Activated CD4-positive, alpha-beta T cell treated with anti-CD3 and anti-CD28 coated beads, Interleukin-2, Interleukin-4, amounts not matched to agents 100 ng/mL and 50 ng/mL, durations not matched to agents 16 hours and 8 hours (primary cell): Measurements from ENCODE around the gene SLC35E1.

Source experiments
- DNase-seq: peaks from one replicate; pipeline ENCODE4 v3.0.0-alpha.2; 2020; ENCODE audit warnings: low spot score

SLC35E1 gene

DNA sequence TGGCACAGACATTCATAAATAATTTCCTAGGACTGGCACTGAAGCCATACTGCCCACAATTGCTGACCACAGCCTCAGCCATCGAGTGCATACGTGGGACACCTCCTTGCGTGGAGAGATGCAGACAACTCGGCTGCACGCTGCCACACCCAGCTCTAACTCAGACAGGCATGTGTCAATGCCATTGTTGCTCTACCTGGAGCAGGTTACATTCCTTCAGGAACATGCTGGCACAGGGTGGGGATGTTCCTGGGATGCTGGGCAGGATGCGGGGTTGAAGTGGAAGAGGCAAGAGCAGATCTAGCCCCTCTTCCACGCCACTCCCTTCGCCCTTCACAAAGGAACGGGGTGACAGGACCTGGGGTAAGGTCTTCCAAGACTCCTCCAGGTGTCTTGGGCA lies 24.2 kb upstream of the SLC35E1 start:
- DNase-seq, result no peak

DNA sequence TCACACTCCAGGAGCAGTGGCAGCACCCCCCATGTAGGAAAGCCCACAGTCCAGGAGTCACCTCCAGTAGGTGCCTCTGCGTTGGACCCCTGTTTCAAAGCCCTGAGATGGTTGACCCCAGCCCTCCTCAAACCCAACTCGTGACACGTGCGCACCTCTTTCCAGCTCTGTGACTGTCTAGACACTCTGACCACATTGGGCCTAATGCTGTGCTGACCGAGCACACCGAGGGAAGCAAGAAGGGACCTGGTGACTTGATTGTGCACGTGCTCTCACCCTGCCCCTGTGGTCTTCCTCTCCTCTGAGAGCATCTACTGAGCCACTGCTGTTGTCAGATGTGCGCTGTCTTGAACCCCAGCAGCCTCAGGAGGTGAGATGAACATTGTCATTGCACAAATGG lies 22.9 kb upstream of the SLC35E1 start:
- no peak for DNase-seq

DNA sequence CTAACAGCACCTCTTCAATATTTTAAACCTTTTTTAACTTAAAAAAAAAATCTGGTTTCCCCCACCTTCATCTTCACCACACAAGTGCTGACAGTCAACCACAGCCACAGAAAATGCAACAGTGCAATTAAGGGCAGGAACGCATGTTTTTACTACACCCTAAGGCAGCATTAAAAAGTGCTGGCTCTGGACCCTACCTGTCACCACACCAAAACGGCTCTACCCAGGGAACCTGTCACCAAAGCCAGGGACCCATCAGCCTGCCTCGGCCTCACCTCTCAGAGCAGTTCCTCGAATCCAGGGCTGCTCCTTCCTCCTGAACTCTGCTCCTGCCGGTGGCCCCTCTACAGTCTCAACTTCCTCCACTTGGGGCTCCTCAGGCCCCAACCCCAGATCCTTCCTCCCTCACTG lies 22.5 kb upstream of the SLC35E1 start:
- peak; percentile 57 for DNase-seq

DNA sequence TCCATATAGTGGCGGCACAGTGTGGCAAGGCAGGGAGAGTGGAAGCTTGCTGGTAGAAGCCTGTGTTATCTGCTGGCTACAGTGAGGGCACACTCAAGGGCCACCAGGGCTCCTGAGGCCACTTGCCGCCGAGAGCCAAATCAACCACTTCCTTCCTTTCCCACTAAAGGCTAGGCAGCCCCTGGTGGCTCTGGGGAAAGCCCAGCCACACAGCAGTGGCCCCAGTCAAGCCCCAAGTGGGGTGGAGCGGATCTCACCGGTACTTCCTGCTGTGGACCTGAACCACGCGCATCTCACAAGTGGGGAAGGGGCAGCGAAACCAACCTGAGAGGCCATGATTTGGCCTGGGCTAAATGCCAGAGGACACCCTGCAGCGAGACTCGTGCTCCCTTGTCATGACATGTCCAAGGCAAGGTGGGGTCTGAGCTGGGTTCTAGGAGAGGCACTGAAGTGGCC lies 21.9 kb upstream of the SLC35E1 start:
- DNase-seq, result peak; percentile 61

DNA sequence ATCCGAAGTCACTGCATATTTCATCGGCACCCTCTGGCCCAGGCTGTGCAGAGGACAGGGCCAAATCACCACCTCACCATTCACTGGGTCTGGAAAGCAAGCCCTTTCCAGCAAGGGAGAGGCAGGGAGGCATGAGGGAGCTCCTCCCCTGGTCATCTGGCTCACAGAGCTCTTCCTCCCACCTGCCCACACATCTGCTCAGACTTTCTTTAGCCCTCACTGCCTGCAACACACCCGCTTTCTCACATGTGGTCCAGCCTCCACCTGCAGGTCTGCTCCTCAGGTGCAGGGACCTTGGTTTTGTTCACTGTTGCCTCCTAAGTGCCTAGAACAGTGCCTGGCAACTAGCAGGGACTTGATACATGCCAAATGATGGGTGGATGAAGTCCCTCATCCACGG lies 21.0 kb upstream of the SLC35E1 start:
- DNase-seq, result no peak

DNA sequence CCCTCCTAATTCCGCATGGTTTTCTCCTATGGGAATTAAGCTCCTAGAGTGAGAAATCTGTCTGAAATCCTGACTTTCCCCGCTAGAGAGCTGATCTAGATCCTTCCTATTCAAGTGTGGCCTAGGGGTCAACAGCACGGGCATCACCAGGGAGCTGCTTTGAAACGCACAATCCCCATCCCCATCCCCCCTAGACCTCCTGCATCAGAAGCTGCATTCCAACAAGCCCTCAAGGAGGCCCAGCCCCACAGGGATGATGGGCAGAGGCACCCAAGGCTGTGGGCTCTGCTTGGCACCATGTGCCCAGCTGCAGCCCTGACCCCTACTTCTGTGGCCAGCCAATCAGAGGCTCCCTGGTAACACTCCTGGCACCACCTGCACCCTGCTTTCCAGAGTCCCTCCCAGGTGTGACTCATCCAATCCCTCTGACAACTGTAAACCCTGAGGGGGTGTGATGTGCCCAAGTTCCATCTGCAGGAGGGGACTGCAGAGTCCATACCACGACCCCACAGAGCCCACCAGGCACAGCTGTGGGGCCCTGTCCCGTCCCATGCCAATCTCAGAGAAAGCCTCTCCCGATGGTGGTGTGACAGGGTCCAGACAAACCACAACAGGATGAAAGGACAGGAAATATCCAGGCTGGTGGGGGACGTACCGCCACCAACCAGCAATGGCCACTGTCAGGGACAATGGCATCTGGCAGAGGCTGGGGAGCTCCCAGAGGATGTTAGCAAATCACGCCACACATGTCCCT lies 19.8 kb upstream of the SLC35E1 start:
- DNase-seq, result no peak

DNA sequence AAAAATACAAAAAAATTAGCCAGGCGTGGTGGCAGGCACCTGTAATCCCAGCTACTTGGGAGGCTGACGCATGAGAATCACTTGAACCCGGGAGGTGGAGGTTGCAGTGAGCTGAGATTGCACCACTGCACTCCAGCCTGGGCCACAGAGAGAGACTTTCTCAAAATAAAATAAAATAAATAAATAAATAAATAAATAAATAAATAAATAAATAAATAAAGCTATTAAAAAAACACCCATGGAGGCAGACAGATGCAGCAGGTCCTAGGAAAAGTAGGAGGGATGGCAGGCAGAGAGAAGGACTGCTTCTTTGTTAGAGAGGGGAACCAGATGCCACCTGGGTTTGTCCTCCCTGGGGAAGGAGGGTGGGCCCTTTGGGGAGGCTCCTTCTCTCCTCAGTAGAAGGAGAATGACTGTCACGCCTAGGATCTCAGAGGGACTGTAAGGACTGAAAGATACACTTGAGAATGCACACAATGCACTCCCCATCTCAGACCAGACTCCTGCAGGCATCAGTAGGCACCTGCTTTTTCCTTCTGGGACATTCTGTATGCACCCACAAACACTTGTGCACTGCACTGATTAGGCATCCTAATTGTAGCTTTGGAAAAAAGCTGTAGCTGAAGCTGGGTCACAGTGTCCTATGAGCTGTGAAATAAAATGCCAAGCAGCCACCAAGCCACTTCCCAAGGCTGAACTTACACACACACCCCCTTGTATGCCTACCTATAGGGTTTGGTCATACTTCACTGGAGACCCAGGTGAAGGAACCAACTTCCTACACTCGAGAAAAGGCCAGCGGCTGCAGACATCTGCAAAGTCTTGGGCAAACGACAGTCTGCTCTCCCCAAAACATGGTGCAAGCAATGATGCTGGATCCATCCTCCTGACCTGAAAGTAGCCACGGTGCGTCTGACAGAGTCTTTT lies 18.9 kb upstream of the SLC35E1 start:
- DNase-seq, result no peak

DNA sequence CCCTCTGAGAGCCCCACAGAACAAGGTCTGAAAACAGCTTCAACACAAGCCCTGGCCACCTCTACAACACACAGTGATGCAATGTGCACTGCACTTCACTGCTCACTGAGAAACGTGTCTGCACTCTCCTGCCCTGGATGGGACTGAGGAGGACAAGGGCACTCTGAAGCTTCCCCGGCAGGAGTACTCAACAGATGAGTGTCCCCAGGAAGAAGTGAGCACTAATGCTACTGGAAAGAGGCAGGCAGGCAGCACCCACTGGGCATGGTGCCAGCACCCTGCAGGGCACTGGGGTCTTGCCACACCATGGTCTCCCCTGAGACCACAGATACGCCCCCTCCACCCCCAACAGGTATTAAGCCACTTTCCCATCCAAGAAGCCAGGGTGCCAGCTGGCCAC lies 17.7 kb upstream of the SLC35E1 start:
- no peak for DNase-seq

DNA sequence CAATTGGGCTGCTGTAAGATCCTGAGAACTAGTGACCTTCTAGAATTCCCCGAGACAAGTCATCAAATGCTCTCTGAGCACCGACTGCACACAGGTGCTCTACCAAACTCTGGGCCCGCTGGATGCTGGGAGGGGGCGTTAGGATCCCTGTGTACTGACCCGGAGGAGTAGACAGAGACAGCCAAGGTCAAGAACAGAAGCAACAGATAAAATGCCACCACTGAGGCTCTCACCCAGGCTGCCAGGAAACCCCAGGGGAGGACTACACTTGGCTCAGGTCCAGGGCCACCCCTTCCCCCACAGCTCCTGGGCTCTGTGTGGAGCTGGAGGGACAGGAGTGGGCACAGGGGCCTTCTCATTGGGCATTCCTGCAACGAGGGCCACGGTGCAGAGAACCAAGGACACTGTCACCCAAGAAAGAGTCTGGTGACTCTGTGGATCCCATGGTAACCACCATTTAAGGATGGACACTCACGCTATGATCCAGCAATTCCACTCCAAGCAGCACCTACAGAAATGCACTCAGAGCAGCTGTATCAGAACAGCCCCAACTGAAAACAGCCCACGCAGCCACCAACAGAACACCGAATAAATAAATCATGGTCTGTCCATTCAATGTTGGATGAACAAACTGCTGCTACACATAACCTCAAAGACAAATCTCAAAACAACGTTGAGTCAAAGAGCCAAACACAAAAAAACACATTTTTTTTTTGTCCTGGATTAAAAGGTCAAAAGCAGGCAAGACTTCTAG lies 16.8 kb upstream of the SLC35E1 start:
- no peak for DNase-seq

DNA sequence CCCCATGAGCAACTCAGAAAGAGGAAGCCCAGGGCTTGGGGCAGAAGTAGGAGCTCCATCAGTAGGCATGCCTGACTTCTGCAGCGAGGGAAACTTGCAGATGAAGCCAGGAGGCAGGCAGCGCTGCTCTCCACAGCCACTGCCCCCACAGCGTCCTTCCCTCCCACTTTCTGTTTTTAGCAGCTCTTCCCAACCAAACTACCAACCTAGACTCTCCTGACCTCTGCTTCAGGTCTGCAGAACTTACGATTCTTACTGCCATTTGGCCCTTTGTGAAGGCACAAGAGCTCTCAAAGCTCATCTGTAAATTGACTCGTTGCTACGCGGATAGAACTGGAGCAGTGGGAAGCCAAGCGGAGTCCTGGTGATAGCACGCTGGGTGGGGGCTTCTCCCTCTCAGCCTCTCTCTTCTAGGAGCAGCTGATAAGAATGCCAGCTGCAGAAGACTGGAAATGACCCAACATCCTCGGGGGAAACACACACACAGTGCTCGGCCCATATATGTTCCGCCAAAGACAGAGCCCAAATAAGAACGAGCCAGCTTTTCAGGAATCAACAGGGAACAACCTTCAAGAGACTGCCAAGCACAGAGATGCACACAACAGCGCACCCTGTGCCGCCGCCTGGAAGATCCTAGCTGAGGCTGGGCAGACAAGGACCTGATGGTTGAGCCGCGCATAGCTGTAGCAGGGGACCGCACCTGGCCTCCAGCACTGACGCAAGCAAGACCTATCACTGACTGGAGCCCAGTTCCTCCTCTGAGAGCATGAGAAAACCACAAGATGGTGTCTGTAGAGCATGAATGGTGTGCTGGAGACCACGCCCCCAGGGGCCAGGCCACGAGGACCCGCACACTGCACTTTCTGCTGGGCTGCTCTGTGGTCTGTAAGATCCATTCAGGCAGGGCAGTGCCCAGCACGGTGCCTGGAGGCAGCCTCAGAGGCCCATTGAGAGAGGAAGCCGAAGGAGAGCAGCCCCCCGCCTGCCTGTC lies 15.9 kb upstream of the SLC35E1 start:
- DNase-seq, result peak; percentile 82

DNA sequence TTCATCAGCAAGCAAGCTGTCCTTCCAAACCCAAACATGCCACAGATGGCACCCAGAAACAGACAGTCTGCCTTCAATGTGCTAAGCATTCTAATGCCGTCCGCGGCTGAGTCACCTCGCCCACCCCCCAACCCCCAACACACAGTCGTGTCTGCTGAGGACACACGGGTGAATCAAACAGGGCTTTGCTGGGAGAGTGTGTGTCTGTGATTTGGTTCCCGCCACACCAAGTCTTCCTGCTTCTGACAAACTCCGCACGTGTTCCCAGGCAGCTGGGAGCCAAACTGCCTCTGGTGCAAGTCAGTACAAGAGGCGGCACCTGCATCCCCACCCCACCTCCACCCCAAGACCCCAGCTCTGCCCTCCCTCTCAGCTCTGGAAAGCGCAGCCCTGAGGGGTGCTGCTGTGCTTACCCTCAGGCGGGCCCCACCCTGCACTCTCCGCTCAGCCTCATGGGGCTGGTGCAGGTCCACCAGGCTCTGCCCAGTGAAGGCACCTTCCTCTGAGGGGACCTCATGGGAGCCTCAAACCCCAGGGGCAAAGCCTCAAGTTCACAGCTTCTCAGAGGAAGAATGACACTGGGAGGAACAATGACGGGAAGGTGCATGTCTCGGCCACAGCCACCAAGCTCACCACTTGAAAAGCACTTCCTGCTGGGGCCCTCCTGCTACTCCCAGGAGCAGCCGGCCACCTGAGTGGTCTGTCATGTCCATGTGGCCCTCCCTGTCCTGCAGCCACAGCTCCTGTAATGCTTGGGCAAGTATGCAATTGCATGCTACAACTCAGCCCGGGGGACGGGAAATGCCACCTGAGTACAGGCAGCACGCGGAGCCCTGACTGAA lies 15.0 kb upstream of the SLC35E1 start:
- peak; percentile 64 for DNase-seq

DNA sequence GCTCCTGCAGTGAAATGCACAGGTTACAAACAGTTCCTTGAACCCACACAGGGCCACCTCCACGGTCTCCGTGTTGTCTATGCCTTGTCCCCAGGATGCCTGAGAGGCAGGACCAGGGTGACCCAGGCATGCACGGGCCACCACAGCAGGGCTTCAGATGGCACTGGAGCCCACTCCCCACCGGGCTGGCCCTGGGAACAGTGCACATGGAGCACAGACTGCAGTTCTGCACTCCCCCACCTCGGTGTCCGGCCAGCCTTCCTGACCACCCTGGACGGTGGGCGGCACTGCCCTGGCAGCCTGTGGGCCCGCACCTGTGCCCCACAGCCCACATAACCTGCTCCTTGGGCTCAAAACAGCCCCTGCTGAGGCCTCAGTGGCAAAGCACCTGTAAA lies 14.3 kb upstream of the SLC35E1 start:
- no peak for DNase-seq

DNA sequence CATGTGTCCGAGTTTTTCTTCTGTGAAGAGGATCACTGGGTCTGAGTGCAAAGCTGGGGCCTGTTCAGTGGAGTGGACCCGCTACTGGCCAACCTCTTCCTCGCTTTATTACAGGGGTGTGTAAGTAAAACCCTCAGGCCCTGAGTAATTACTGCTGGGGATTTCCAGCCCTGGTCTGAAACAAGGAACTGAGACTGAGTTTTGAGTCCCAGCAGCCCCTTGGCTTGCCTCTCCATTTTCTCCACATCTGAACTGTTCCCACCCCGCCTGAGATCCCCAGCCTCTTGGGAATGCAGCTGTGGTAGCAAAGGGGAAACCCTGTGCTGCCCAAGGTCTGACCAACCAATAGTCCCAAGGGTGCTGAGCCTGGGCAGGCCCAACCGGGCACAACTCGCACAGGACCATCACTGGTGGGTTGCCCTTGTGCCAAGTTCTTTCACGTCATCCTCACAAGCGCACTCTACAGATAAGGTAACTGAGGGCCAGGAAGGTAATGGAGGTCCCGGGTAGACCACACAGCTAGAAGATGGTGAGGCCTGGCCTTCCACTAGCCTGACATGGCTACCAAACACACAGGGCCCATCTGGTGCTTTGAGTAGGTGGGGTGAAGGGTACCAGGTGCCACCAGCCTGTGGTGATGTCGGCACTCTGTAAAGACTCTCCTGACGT lies 13.7 kb upstream of the SLC35E1 start:
- DNase-seq, result peak; percentile 71

DNA sequence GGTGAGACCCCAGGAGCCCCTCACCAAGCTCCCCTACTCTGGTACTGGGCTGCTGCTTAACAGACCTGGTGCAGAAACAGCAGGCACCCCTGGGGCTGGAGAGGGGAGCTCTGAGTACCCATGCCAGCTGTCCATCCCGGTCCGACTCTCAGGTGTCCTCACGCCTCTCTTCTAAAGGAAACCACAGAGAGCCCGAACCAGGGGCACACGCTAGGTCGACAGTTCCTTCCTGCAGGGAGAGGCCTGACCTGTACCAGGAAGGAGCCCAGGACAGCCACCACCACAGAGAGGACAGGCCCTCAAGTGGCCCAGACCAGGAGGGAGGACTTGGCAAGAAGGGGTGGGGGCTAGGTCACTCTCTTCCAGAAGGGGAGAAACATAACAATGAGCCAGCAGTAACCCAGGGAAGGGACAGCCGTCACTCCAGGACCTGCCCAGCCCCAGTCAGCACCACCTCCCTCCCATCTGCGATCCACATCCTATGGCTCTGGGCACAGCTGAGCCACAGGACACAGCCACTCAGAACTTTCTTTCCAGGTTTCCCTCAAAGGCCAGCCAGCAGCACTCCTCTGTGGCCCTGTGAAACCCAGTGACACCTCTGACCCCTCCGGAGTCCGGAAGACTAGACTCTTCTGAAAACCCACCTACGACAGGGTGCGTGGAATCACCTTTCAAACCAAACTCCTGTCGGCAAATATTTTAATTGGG lies 13.0 kb upstream of the SLC35E1 start:
- no peak for DNase-seq

DNA sequence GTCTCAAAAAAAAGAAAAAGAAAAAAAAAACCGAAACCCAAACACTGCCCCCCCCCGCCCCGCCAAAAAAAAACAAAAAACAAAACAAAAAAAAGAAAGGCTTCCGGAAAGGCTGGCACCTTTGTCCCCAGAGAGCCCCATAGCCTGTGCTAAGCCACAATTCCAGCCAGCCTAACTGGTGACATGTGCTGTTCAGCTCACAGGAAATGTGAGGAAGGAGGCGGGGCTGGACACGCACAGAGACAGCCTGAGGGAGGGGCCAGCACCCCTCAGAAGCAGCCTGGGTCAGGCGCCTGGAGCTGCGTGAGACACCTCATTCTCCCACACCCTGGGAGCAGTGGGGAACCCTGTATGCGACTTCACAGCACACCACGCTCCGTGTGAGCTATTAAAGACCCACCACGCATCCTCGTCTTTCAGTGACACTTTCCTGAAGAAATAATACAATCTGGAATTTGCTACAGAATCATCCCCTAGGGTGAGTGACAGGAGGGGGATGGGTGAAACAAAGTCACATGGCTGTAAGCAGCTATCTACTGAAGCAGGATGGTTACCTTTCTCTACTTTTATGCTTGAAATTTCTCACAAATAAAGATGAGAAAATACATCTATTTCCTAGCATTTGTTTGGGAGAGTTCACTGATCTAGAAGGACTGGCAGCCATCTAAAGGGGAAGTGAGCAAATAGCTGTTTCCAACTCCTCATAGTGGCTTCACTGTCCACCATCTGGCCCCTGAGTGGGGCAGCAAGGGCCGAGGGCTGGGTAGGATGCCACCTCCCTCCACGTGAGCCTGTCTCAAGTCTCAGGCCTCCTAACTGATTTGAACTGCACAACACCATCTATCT lies 12.3 kb upstream of the SLC35E1 start:
- peak; percentile 94 for DNase-seq

DNA sequence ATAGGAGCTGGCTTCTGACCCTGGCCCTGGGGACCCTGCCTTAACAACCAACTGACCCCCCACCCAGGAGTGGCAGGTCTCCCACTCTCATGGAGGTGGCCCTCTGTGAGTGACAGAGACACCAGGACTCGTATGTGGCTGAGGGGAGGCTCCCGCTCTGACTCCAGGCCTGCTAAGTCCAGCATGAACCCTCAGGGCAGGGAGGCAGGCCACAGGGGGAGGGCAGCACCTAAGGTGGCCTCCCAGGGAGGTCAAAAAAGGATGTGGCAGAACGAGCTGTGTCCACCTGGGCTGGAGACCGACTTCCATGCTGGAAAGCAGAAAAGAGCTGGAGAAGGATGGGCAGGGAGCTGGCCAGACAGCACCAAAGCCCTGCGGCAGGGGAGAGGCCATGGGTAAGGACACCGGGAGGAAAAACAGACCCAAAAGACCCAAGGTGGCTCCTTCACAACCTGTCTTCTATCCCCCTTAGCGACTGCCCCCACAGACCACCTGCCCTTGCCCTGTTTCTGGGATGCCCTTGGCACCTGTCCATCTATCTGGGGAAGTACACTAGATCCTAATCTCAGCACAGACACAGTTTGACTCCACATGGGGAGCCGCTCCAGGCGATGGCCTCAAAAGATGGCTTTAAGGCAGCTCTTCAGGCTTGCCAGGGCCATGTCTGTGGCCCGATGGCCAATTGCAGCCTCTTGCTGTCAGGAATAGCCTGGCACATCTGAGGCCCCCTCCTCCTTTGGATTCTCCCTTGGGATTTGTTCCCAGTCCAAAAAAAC lies 10.5 kb upstream of the SLC35E1 start:
- DNase-seq, result no peak

DNA sequence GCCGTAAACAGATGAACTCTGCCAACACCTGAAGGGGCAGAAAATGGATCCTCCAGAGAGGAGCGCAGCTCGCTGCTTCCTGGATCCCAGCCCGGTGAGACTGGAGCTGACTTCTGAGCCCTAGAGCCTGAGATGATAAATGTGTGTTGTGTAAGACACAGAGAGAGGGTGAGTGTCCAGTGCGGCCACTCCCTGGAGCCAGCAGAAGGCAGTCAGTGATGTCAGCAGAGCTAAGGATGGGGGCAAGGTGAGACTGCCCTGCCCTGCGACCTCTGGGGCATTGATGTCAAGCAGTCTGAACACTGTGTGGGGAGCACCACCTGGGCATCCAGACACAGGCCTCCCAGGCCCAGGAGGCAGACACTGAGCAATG lies 9.7 kb upstream of the SLC35E1 start:
- DNase-seq, result no peak
